ENCODE measurements around the gene MKKS.

DNA sequence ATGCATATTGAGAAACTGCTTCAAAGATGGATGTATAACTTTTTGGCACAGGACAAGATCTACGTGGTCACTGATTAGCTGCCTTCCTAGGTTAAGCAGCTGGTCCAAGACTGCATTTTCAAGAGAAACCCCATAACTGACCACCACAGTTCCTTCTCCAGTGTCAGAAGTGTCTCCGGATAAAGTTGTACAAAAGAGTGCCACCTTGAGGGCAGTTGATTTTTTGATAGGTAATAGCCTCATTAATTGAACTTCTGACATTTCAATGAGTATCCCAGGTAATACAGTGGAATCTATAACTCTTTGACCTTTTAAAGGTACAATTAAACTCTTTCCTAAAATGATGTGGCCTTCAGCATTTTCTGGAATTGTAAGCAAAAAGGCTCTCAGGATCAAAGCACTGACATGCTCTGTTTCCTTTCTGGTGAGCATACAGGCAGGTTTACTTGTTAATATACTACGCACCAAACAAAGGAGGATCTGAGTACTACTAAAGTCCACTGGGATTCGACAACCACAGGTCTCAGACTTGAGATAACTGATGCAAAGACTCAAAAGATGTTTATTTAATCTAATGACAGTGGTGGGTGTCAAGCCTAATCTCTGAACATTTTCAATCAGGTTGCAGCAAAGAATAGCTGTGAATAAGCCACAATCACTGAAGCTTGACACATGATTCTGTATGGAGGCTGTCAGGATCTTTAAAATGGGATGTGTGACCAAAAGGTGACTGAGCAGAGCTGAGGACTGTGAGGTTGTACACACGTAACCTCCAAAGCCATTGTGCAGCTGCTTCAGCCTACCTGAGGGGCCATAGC is 21.2 kb downstream of the MKKS start:
- TF ChIP-seq SMC3 (IDR thresholded peaks at IDR 0.05) = peak; percentile 71
- TF ChIP-seq, protein P1, sequence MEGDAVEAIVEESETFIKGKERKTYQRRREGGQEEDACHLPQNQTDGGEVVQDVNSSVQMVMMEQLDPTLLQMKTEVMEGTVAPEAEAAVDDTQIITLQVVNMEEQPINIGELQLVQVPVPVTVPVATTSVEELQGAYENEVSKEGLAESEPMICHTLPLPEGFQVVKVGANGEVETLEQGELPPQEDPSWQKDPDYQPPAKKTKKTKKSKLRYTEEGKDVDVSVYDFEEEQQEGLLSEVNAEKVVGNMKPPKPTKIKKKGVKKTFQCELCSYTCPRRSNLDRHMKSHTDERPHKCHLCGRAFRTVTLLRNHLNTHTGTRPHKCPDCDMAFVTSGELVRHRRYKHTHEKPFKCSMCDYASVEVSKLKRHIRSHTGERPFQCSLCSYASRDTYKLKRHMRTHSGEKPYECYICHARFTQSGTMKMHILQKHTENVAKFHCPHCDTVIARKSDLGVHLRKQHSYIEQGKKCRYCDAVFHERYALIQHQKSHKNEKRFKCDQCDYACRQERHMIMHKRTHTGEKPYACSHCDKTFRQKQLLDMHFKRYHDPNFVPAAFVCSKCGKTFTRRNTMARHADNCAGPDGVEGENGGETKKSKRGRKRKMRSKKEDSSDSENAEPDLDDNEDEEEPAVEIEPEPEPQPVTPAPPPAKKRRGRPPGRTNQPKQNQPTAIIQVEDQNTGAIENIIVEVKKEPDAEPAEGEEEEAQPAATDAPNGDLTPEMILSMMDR (IDR thresholded peaks at IDR 0.05) = peak; percentile 78
- no peak for TF ChIP-seq BHLHE40 (IDR thresholded peaks at IDR 0.05; ENCODE audit: low read depth, low read length)
- TF ChIP-seq, protein P2, sequence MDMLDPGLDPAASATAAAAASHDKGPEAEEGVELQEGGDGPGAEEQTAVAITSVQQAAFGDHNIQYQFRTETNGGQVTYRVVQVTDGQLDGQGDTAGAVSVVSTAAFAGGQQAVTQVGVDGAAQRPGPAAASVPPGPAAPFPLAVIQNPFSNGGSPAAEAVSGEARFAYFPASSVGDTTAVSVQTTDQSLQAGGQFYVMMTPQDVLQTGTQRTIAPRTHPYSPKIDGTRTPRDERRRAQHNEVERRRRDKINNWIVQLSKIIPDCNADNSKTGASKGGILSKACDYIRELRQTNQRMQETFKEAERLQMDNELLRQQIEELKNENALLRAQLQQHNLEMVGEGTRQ (IDR thresholded peaks at IDR 0.05) = no peak
- peak; percentile 69 to 76 for TF ChIP-seq RAD21 (conservative IDR thresholded peaks at IDR 0.05 in 1 of 2, IDR thresholded peaks at IDR 0.05 in 1 of 2)
- no peak for TF ChIP-seq POLR2A (IDR thresholded peaks at IDR 0.05; ENCODE audit: low read length)
- TF ChIP-seq RFX5 (IDR thresholded peaks at IDR 0.05) = no peak
- no peak for TF ChIP-seq NFE2L2 (conservative IDR thresholded peaks at IDR 0.05; ENCODE audit: low read length)
